Measurements from ENCODE around the gene SCGB1C1.

Gene SCGB1C1

GRCh38 chr11:203056-203944, 10.4 kb downstream of the SCGB1C1 start:
- ChIA-PET POLR2A (no interaction called here), CTCF (interaction anchor here (0.8 to 1.8 kb wide), 3 partner anchors 48 to 351 kb away, joined by 3 to 5 read pairs (median 3); no protein-coding TSS in a partner anchor)
- DNase-seq (ENCODE audit: extremely low spot score), result no peak
- TF ChIP-seq, protein P1, sequence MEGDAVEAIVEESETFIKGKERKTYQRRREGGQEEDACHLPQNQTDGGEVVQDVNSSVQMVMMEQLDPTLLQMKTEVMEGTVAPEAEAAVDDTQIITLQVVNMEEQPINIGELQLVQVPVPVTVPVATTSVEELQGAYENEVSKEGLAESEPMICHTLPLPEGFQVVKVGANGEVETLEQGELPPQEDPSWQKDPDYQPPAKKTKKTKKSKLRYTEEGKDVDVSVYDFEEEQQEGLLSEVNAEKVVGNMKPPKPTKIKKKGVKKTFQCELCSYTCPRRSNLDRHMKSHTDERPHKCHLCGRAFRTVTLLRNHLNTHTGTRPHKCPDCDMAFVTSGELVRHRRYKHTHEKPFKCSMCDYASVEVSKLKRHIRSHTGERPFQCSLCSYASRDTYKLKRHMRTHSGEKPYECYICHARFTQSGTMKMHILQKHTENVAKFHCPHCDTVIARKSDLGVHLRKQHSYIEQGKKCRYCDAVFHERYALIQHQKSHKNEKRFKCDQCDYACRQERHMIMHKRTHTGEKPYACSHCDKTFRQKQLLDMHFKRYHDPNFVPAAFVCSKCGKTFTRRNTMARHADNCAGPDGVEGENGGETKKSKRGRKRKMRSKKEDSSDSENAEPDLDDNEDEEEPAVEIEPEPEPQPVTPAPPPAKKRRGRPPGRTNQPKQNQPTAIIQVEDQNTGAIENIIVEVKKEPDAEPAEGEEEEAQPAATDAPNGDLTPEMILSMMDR (IDR thresholded peaks at IDR 0.05; ENCODE audit: control extremely low read depth, extremely low read depth, low read depth, missing control alignments), result no peak

- ChIA-PET CTCF (interaction anchor here (0.8 to 1.8 kb wide), 3 partner anchors 47 to 350 kb away, joined by 3 to 5 read pairs (median 3); no protein-coding TSS in a partner anchor), POLR2A (interaction anchor here (0.6 kb wide), 1 partner anchor 151 kb away, joined by 9 read pairs; no protein-coding TSS in a partner anchor)
- DNase-seq (ENCODE audit: extremely low spot score), result no peak
- TF ChIP-seq, protein P1 (IDR thresholded peaks at IDR 0.05; ENCODE audit: control extremely low read depth, extremely low read depth, low read depth, missing control alignments), result no peak
These were observed 11.2 kb downstream of the SCGB1C1 start for GRCh38 chr11:203945-204586.

DNA sequence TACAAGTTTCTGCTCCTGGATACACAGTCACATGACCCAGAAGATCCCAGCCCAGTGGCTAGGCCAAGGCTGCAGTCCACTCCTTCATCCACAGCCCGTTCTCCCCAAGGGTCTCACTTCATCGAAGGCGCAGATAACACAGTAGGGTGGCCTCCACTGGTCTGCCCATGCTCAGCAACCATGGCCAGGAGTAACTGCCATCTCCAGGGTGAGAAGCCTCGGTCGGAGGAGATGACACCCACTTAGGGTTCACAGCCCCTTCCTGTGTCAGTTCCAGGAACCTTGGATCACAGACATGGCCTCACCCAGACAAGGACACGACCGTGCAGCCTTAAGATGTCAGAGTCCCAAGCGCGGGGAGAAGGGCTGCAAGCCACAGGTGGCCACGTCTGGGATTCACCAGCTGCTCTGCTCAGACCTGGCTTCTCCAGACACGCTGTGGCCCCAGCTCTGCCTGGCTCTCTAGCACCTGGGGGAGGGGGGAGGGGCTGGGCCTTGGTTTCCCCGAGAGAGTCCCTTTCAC, 11.8 kb downstream of the SCGB1C1 start:
- POLR2A ChIA-PET, result interaction anchor here (0.6 kb wide), 1 partner anchor 151 kb away, joined by 9 read pairs; no protein-coding TSS in a partner anchor
- CTCF ChIA-PET, result no interaction called here
- DNase-seq (ENCODE audit: extremely low spot score), result no peak
- TF ChIP-seq, protein P1 (IDR thresholded peaks at IDR 0.05; ENCODE audit: control extremely low read depth, extremely low read depth, low read depth, missing control alignments), result no peak

GRCh38 chr11:205221-206001, 12.5 kb downstream of the SCGB1C1 start:
- POLR2A ChIA-PET, result no interaction called here
- CTCF ChIA-PET, result interaction anchor here (0.7 kb wide), 1 partner anchor 53 kb away, joined by 3 read pairs; no protein-coding TSS in a partner anchor
- TF ChIP-seq, protein P1 (IDR thresholded peaks at IDR 0.05; ENCODE audit: control extremely low read depth, extremely low read depth, low read depth, missing control alignments), result no peak
- no peak for DNase-seq (ENCODE audit: extremely low spot score)

- no peak for DNase-seq (ENCODE audit: extremely low spot score)
- TF ChIP-seq, protein P1 (IDR thresholded peaks at IDR 0.05; ENCODE audit: control extremely low read depth, extremely low read depth, low read depth, missing control alignments), result no peak
- POLR2A ChIA-PET, result no interaction called here
- CTCF ChIA-PET, result interaction anchor here (0.7 to 1.7 kb wide), 3 partner anchors 45 to 111 kb away, joined by 3 to 8 read pairs (median 3); no protein-coding TSS in a partner anchor
These were observed 13.1 kb downstream of the SCGB1C1 start for GRCh38 chr11:206002-206384.

Measured in GM10248 (cell line).